ENCODE data around the gene TICRR.

The TICRR gene

GRCh38 chr15:89669941-89670340, 94.7 kb downstream of the TICRR start:
- Histone ChIP-seq H3K36me3 (ENCODE audit: control insufficient read depth, insufficient read depth, low read length) (no peaks in the 10 kb centered on the region), H3K4me3 (replicated peaks; ENCODE audit: low read depth, low read length) (no peak overlapping the region), H3K27me3 (replicated peaks; ENCODE audit: control insufficient read depth, insufficient read depth, low read length) (no peaks in the 10 kb centered on the region; the same call in 1 of the 2 replicates)
- TF ChIP-seq CTCF (IDR thresholded peaks at IDR 0.05; ENCODE audit: insufficient read depth, low read length, poor library complexity, severe bottlenecking) = no peak
- no peak for DNase-seq (ENCODE audit: extremely low read depth, insufficient read length)

GRCh38 chr15:89670971-89671560, 95.8 kb downstream of the TICRR start:
- no peak for TF ChIP-seq CTCF (IDR thresholded peaks at IDR 0.05; ENCODE audit: insufficient read depth, low read length, poor library complexity, severe bottlenecking)
- H3K4me3 ChIP-seq (replicated peaks; ENCODE audit: low read depth, low read length) = no peak overlapping the region
- no peaks in the 10 kb centered on the region for H3K36me3 ChIP-seq (ENCODE audit: control insufficient read depth, insufficient read depth, low read length)
- DNase-seq (ENCODE audit: extremely low read depth, insufficient read length) = no peak
- H3K27me3 ChIP-seq (replicated peaks; ENCODE audit: control insufficient read depth, insufficient read depth, low read length) = no peaks in the 10 kb centered on the region; the same call in 1 of the 2 replicates

- Histone ChIP-seq H3K36me3 (ENCODE audit: control insufficient read depth, insufficient read depth, low read length) (no peaks in the 10 kb centered on the region), H3K27me3 (replicated peaks; ENCODE audit: control insufficient read depth, insufficient read depth, low read length) (no peaks in the 10 kb centered on the region; the same call in 1 of the 2 replicates), H3K4me3 (replicated peaks; ENCODE audit: low read depth, low read length) (no peak overlapping the region)
- no peak for TF ChIP-seq CTCF (IDR thresholded peaks at IDR 0.05; ENCODE audit: insufficient read depth, low read length, poor library complexity, severe bottlenecking)
- no peak for DNase-seq (ENCODE audit: extremely low read depth, insufficient read length)
Observed at GRCh38 chr15:89671687-89672086, 96.4 kb downstream of the TICRR start.

GRCh38 chr15:89672221-89673164, 97.2 kb downstream of the TICRR start:
- H3K36me3 ChIP-seq (ENCODE audit: control insufficient read depth, insufficient read depth, low read length) = no peaks in the 10 kb centered on the region
- no peak for DNase-seq (ENCODE audit: extremely low read depth, insufficient read length)
- no peaks in the 10 kb centered on the region; the same call in 1 of the 2 replicates for H3K27me3 ChIP-seq (replicated peaks; ENCODE audit: control insufficient read depth, insufficient read depth, low read length)
- no peak overlapping the region for H3K4me3 ChIP-seq (replicated peaks; ENCODE audit: low read depth, low read length)
- no peak for TF ChIP-seq CTCF (IDR thresholded peaks at IDR 0.05; ENCODE audit: insufficient read depth, low read length, poor library complexity, severe bottlenecking)

GRCh38 chr15:89673165-89673512, 97.9 kb downstream of the TICRR start:
- TF ChIP-seq CTCF (IDR thresholded peaks at IDR 0.05; ENCODE audit: insufficient read depth, low read length, poor library complexity, severe bottlenecking) = peak; percentile 83
- H3K27me3 ChIP-seq (replicated peaks; ENCODE audit: control insufficient read depth, insufficient read depth, low read length) = no peaks in the 10 kb centered on the region; the same call in 1 of the 2 replicates
- no peak for DNase-seq (ENCODE audit: extremely low read depth, insufficient read length)
- no peaks in the 10 kb centered on the region for H3K36me3 ChIP-seq (ENCODE audit: control insufficient read depth, insufficient read depth, low read length)
- H3K4me3 ChIP-seq (replicated peaks; ENCODE audit: low read depth, low read length) = no peak overlapping the region
